Muscle of back (tissue), 11 donors: Measurements from ENCODE around the gene SETBP1. TPM values are rescaled to one million over a fixed set of nuclear protein-coding genes. Genes with fewer than 3 reads are reported as not detected.

Experiments used
- DNase-seq, 3 donors: peaks; one replicate each; pipeline versions ENCODE4 v3.0.0 to v3.0.0-alpha.2; 2013
- polyA plus RNA-seq, 10 donors: library from polyadenylated mRNA; unstranded; fragments of 120-200 nt; gene quantifications; one replicate each; pipeline ENCODE4 v1.2.1, GENCODE V29; 2013; ENCODE audit not compliant: insufficient read length in 10 of 10

The SETBP1 gene
- polyA plus RNA-seq, 10 donors = 13.6 to 21.3 (median 16.0) TPM

DNA sequence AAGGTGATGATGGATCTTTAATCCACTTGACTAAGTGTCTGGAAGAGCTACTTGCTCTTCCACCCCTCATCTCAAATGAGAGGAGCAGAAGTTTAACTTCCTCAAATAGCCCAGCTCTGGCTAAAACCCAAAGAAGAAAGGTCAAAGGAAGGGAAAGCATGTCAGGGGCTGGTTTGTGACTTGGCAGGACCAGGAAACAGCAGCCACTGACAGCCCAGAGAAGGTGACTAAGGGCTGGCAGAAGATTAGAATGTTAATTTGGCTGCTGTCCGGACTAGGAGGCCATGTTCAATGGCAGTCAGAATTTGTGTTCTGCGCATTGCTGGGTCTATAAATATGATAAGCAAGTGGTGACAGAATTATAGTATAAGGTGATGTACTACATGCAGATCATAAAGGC is 386.2 kb downstream of the SETBP1 start:
- DNase-seq = no peak

DNA sequence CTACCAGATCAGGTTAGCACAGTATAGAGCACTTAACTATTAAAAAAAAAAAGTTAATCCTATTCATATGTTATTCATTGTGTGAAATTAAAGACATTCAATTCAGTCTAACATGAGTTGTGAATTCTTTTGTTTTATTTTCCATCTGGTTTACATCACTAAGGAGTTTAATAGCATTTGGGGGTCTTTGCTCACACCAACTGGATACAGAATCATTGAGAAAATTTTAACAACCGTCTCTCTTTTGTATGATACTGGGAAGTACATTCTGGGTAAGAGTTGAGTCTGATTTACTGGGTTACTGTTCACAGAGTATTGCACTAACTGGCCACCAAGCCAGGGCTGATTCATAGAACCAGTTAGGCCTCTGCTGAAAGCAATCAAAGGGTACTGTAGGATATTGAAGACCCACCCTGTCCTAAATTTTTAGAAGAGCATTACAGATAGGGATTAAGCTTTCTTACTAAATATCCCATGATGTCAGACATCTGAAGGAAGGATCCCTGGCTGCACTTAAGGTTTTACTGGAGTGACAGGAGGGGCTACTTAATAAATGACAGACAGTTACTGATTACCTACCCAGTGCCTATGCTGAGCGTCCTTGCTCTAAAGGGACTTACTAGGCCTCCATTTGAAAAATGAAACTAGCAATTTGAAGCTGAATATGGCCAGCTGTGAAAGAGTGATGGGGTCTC is 387.9 kb downstream of the SETBP1 start:
- no peak for DNase-seq

DNA sequence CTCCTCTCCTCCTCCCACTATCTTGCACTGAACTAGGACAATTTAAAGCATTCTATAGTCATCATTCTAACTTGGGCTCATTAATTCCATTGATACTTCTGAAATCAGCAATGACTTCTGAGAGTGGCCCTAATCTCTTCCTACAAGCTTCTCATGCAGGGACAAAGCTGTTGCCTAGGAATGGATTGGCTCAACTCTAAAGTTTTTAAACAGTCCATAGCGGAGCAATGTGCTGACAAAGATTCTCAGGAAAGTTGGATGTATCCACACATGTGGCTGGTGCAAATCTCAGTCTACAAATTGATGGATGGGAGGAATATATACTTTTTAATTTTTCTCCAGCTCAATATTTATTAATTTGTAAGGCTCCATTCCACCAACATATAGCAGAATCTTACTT is 388.9 kb downstream of the SETBP1 start:
- DNase-seq = peak; percentile 22 to 64 (median 51)

DNA sequence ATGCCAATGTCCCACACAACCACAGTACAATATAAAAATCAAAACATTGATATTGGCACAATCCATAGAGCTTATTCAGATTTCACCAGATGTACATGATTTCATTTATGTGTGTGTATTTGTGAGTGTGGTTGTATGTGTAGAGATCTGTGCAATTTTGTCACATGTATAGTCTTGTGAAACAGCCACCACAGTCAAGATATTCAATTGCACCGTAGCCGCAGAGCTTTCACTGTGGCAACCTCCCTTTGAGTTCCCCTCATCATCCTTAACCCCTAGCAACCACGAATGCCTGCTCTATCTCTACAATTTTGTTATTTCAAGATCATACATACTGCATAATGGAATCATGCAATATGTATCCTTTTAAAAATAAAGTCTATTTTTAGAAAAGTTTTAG is 391.3 kb downstream of the SETBP1 start:
- no peak for DNase-seq

DNA sequence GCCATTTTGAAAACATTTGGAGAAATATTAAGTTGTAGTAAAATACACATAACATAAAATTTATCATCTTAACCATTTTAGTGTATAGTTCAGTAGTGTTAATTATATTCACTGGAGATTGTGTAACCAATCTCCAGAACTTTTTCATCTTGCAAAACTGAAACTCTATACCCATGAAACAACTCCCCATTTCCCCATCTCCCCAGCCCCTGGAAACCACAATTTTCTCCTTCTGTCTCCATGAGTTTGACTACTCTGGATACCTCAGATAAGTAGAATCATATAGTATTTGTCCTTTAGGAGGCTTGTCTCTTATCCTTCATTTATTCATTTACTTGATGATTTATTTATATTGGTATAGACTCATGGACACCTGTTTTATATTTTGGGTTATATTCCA is 392.9 kb downstream of the SETBP1 start:
- no peak for DNase-seq

DNA sequence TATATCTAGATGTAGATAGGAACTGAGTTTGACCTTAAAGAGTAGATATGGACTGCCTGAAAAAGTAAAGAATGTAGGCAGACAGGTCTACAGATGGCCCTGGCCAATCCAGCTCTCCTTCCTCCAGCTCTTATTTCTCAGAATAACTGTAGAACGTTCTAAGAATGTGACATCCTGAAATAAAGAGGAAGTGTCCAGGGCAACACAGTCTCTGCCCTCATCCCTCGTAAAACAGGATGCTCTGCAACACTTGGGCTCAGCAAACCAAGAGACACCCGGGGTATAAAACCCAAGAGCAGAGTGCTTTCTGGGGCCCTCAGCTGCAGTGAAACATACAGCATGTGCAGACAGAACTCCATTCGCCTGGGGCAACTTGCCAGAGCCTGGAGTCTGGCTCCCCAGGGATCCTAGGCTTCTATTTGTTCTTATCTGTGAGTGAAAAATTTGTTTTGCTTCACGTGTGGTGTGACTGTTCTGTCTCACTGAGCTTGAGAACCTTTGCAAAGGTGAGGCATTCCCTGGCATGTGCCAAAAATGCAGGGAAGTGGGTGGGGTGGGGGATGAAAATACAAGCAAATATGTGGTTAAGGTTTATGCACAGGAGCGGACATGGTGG is 401.0 kb downstream of the SETBP1 start:
- DNase-seq = no peak

DNA sequence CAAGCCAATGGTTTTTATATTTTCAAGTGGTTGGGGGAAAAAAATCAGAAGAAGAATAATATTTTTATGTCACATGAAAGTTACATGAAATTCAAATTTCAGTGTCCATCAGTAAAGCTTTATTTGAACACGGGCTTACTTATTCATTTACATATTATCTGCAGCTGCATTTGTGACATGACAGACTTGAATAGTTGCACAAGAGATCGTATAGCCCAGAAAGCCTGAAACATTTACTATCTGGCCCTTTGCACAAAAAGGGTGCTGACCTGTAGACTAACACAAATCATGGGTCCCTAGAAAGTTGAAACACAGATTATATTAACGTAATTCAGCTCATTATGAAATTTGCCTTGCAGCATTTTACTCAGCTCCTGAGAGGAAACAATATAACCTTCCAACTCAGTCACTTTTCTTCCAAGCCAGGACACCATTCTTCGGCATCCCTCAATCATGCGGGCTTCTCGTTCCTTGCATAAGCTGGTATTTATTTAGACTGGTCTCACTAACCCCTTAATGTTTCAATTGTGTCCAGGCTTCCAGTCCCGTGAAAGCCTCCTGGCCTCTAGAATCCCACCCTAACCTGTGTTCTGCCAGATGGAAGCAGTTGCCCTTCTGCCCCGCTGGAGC is 402.7 kb downstream of the SETBP1 start:
- peak in 1 of 3 donors; percentile 52 for DNase-seq

DNA sequence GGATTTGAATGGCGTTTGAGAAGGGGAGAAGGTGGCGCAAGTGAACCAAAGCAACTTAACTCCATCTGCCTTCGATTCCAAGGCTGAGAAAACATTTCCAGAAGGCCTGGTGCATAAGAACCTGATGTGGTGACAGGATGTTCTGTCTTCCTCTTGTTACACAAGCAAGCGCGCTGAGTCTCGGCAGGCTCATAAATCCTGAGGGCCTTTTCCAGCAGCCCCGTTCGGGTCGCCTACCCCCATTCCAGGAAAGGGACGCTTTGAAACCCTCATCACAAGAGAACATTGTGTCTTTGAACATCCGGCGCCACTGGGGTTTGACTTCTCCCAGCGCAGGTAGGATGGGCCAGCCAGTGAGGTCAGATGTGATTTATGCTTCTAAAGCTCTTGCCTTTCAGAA is 403.5 kb downstream of the SETBP1 start:
- peak in 2 of 3 donors; percentile 30 to 81 for DNase-seq

DNA sequence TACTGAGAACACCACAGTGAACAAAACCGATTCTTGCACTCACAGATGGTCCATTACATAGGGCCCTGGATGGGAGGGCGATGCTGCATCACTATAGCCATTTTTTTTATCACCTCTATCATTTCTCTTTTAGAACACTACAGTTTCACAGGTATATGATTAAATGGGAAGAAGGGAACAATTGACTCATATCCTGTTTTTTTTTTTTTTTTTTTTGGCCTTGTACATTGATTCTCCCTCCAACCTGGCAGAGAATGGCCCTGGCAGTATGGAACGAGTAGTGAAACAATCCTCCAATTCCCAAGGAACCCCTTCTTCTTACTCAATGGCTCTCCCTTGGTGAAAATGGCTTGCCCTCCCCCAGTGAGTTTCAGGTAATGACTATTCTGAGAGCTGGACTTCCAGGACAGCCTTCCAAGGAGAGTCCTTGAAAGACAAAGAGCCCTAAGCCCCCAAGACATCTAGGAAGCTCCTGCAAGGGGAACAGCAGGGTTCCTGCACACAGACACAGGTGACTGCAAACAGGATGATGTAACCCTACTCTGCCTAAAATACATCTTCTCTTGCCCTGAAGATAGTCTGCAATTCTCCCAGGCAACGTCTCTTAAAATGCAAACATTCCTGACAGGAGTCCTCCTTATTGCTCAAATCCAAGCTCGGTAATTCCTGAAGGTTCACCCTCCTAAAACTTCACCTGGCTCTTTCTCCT is 405.4 kb downstream of the SETBP1 start:
- DNase-seq = no peak

DNA sequence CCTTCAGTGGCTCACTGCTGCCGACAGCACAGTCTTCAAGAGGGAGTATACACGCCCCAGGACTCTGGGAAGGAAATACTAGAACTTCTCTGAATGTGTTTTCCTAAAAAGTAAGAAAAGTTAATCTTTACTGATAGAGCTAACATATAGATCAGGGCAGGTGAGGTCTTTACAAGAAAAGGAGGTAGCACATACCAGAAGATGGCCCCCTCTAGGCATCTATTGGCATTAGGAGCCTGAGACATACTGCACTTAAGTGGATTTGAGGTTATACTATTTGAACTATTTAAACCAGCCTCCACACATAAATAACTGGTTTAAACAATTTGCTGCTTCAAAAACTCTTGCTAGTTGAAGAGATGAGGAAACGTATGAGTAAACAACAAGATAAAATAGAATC is 406.1 kb downstream of the SETBP1 start:
- DNase-seq = no peak

DNA sequence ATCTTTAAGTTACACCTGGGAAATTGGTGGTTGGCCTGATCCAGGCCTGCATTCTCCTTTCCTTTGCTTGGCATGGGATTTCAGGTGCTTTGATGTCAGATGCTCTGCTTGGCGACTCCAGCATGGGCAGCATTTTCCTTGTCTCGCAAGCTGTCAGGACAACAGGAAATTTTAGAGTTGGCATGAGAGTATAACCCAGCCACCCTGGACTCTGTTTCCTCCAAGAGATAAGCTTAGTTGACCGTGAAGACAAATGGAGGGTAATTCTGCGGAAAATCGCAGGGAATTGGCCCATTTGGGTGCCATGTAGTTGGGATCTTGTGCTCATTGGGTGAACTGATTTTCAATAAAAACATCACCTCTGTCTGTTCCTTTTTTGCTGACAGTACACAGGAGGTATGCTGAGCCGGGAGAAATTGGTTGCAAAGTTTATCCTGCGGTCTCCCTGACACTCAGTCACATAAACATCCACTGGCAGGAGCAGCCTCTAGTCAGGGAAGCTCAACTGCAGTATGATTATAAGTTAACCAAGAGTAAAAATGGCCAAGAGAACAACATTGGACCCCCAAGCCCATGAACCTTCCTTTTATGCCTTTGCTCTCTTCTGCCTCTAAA is 409.9 kb downstream of the SETBP1 start:
- DNase-seq = no peak

DNA sequence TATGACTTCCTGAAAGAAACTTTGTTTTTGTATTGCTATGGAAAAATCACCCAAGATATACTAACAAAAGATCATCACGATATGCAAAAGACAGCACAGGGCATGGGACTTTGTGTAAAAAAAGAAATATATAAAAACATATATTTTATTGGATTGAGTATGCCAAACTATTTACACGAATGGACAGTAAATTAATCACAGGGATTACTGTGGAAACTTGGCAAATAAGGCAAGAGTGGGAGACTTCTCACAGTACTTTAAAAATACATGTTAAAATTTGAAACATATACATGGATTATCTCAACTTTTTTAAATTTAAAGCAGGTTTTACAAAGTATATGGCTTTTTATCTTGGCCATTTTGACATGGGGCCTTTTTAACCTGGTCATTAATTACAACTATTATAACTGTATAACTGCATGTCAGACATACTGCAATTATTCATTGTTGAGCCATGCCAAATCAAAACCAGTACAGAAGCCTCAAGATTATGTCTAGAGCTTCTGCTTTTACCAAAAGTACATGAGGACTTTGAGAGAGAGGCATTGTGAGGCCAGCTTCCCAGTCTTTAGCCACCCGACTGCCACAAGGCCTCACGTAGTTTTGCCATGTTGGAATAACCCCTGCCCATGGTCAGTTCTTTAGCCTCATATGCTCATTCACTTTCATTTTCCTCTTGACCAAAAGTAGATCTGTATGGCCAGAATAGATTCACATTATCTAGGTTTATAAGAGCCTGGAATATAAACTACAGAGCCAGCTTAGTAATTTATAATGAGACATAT is 419.8 kb downstream of the SETBP1 start:
- DNase-seq = peak in 1 of 3 donors; percentile 48

DNA sequence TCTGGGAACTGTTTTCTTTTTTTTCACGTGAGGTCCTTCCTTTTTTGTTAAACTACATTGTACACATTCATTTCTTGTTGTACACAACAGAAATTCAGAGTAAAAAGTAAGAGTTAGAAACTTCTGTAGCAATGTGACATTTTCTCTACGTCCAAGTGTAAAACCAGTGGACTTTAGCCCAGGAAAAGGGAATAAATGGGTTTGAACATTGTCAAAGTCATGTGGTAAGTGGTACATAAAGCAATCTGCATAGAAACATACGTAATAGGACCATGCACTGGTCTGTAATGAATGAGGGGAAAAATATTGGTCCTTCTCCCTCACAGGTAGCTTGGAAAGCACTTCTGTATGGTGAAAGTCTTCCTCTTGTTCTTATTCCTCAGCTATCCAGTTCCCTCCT is 421.4 kb downstream of the SETBP1 start:
- DNase-seq = no peak

DNA sequence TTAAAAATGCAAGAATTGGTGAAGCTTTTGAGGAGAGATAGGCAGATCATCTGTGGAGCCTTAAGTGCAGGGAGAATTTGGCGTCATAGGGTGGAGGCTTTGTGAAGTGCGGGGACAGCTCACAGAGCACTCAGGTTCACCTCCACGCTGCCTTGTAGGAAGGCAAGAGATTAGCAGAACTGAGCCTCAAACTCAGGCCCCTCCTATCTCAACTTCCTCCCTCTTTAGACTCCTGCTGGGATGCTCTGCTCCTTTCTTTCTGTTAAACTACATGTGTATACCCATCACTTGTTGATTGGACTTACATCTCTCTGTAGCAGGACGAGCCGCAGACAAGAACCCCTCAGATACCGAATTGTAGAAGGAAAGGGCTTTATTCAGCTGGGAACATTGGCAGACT is 422.2 kb downstream of the SETBP1 start:
- no peak for DNase-seq

DNA sequence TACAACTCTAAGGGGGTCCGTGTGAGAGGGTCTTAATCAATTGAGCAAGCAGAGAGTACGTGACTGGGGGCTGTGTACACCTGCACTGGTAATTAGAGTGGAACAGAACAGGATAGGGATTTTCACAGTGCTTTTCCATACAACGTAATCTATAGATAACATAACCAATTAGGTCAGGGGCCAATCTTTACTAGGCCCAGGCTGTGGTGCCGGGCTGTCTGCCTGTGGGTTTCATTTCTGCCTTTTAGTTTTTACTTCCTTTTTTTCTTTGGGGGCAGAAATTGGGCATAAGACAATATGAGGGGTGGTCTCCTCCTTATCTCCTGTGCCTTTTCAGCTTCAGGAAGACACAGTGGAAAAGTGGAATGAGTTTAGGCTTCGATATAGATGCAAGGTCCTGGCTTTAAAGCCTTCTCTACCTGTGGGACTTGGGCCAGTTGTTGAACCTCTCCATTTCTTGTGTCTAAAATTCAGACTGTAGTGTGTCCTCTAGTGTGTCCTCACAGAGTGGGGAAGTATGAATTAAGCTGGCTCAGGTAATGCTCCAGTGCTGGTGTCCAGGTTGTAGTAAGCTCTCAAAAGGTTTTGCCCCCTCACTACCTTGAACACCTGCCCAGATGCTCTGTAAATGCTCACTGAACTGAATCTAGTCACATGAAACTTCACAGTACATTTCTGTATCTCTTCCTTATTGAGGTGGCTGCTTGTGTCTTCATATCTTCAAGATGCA is 422.8 kb downstream of the SETBP1 start:
- DNase-seq = no peak

DNA sequence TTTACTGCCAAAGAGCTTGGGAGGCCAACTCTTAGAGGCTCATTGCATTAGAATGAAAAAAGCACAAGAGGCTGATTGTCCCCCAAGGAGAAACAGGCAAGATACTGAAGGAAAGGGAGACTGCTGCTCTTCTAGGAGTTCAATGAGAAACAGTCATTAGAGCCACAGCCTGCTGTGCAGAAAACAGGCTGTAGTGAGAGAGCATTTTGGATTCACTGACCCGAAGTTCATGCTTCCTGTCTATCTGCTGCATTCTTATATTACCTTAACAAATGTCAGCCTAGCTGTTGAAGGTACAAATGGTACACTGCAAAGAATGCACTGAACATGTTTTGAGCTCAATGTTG is 423.3 kb downstream of the SETBP1 start:
- no peak for DNase-seq

DNA sequence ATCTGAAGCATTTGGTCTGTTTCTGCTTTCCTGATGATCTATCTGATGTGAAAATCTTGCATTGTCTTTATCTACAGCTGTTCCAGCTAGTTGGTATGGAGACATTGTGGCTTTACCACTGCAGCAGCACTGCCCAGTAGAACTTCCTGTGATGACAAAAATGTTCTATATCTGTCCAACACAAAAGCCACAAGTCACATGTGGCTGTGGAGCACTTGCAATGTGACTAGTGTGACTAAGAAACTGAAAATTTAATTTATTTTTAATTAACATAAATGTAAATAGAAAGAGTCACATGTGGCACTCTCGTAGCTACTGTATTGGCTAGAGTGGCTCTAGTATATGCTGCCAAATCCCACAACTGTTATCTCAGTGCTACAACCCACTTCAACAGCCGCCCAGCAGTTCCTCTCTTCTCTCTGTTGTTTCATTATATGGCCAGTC is 425.7 kb downstream of the SETBP1 start:
- peak in 1 of 3 donors; percentile 59 for DNase-seq

DNA sequence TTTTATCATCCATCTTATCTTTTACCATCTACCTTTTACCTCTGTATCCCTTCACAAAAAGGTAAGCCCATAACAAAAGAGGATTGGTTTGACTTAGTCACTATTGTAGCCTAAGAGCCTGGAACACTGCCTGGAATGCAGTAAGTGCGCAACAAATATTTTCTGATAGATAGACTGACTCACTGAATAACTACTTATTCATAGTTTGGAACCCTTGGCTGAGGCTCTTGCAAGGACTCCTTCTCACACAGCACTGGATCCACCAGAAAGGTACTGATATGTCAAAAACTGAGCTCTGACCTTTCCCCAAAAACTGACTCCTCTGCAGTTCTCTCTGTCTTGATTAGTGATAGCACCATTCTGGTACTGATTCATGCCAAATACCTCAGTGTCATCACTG is 426.7 kb downstream of the SETBP1 start:
- peak in 1 of 3 donors; percentile 41 for DNase-seq

DNA sequence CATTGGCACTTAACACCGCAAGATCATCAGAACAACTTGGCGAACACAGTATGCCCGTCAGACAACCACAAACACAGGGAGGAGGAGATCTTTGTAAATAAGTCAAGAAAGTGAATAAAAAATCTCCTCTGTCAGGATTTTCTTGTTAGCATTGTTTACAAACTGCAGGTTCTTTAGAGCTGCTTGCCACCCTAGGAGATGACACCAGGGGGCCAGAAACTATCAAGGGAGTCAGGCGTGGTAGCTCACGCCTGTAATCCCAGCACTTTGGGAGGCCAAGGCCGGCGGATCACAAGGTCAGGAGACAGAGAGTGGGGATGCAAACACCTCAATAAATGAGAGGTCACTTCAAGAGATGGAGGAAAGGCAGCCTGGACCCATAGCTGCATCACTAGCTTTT is 428.1 kb downstream of the SETBP1 start:
- no peak for DNase-seq

DNA sequence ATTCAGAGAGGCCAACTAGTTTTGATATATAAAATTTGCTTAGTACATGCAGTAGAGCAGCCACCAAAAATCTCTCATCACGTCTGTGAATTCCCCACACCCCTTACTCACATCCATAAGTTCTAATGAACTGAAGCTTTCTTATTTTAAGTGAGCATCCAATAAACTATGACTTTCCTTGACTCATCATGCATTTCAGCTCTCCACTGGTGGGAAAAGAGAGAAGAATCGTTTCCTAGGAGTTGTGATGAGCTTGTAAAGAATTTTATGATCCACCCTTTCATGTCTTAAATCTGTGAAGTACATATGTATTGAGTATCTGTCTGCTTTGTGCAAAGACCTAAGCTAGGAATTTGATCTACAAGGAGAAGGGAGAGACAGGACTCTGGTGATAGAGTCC is 428.6 kb downstream of the SETBP1 start:
- no peak for DNase-seq

DNA sequence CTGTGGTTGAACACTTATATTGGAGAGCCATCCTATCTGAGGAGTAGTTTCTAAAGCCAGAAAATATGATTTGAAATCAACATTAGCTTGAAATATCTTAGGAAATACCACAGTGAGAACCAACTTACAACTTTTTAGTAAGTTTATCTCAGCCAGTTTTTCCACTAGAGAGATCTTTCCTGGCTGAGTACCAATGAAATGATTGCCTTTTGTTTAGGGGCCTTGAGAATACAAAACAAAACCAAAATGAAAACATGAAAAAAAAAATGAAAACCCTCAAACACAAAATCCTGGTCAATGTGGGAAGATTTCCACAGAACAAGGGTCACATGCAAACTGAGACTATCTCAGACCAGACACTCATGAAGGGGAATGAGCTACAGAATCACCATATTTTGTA is 429.0 kb downstream of the SETBP1 start:
- peak in 1 of 3 donors; percentile 50 for DNase-seq
